ENCODE data around the gene FGD1. TPM values are rescaled to one million over a fixed set of nuclear protein-coding genes. Genes with fewer than 3 reads are reported as not detected.

Gene FGD1
- total and polyA plus RNA-seq, 2 donors (not counting 3 experiments of a cell fraction or from before 2014, with no cell fraction given) = 6.3 to 19.6 TPM

DNA sequence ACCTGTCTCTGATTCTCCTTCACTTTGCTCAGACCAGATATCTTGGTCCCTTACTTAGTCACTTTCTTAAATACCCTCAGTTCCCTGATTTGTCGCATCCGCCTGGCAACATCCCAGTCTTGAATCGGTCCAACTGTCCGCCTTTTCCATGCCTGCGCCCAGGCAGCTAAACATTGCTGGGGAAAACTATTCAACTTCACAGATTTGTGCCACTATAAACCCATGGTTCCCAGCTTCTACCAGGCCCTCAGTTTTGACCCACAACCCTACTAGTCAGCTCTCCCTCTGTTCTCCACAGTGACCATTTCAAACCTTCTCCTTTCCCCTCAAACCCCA is 451 bp upstream of the FGD1 start:
- POLR2A ChIA-PET = no interaction called here
- intact Hi-C loops (cut with micrococcal nuclease) (no loop called here), dilution Hi-C loops (cut with MboI; ENCODE audit: extremely low pct_ligation_motif_present, low sequenced_read_pairs) (no loop called here)
- H3K79me2 ChIP-seq (ENCODE audit: control insufficient read depth, insufficient read depth, low read length) = peaks cover 22% of the 10 kb centered on the region
- H3K27me3 ChIP-seq (ENCODE audit: control insufficient read depth in 2 of 2, insufficient read depth in 2 of 2, low read length in 2 of 2) = no peaks in the 10 kb centered on the region
- H4K20me1 ChIP-seq (replicated peaks; ENCODE audit: control insufficient read depth, extremely low read depth, insufficient read depth, low read length) = no peaks in the 10 kb centered on the region
- TF ChIP-seq, protein P1, sequence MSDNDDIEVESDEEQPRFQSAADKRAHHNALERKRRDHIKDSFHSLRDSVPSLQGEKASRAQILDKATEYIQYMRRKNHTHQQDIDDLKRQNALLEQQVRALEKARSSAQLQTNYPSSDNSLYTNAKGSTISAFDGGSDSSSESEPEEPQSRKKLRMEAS (IDR thresholded peaks at IDR 0.05; ENCODE audit: insufficient read depth, insufficient read length) = no peak
- no peak for TF ChIP-seq GATA2 (IDR thresholded peaks at IDR 0.05; ENCODE audit: insufficient read depth, insufficient read length, low read depth, low read length)
- no peak for TF ChIP-seq POLR2A (IDR thresholded peaks at IDR 0.05; ENCODE audit: low read depth, low read length)
- TF ChIP-seq EZH2 (IDR thresholded peaks at IDR 0.05; ENCODE audit: borderline replicate concordance, low read depth, low read length, severe bottlenecking) = no peak
- no peak for TF ChIP-seq MYC (IDR thresholded peaks at IDR 0.05; ENCODE audit: low read depth, low read length)
- no peak for TF ChIP-seq JUN (IDR thresholded peaks at IDR 0.05; ENCODE audit: borderline replicate concordance, insufficient read depth, insufficient read length, low read depth)
- TF ChIP-seq POLR2AphosphoS5 (IDR thresholded peaks at IDR 0.05; ENCODE audit: insufficient read depth, low read depth, low read length) = no peak
- TF ChIP-seq, protein P2, sequence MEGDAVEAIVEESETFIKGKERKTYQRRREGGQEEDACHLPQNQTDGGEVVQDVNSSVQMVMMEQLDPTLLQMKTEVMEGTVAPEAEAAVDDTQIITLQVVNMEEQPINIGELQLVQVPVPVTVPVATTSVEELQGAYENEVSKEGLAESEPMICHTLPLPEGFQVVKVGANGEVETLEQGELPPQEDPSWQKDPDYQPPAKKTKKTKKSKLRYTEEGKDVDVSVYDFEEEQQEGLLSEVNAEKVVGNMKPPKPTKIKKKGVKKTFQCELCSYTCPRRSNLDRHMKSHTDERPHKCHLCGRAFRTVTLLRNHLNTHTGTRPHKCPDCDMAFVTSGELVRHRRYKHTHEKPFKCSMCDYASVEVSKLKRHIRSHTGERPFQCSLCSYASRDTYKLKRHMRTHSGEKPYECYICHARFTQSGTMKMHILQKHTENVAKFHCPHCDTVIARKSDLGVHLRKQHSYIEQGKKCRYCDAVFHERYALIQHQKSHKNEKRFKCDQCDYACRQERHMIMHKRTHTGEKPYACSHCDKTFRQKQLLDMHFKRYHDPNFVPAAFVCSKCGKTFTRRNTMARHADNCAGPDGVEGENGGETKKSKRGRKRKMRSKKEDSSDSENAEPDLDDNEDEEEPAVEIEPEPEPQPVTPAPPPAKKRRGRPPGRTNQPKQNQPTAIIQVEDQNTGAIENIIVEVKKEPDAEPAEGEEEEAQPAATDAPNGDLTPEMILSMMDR (IDR thresholded peaks at IDR 0.05; ENCODE audit: extremely low read depth in 1 of 2, insufficient read depth in 1 of 2, low read depth in 1 of 2, low read length in 2 of 2) = no peak
- TF ChIP-seq FOS (IDR thresholded peaks at IDR 0.05; ENCODE audit: borderline replicate concordance, insufficient read depth, low read length) = no peak
- FAIRE-seq (no peak), DNase-seq (ENCODE audit: low read depth, low spot score) (peak; percentile 5)
- no peaks in the 10 kb centered on the region for H3K9me3 ChIP-seq (replicated peaks; ENCODE audit: control insufficient read depth, insufficient read depth, low read length)
- H3K9me1 ChIP-seq (replicated peaks; ENCODE audit: control insufficient read depth, extremely low read depth, insufficient read depth, low read length) = no peaks in the 10 kb centered on the region
- no peak overlapping the region for H3K27ac ChIP-seq (ENCODE audit: insufficient read depth, low read depth, low read length)
- peak overlapping the region; percentile 55 for H3K4me2 ChIP-seq (ENCODE audit: insufficient read depth, low read length)
- no peak overlapping the region for H3K9ac ChIP-seq (replicated peaks; ENCODE audit: extremely low read depth, insufficient read depth, low read length)
- CTCF ChIA-PET = no interaction called here
- H3K36me3 ChIP-seq (ENCODE audit: control insufficient read depth in 2 of 2, extremely low read depth in 1 of 2, insufficient read depth in 2 of 2, low read length in 2 of 2) = no peaks in the 10 kb centered on the region
- peaks cover 23% of the 10 kb centered on the region for H3K4me1 ChIP-seq (ENCODE audit: control insufficient read depth, extremely low read depth, insufficient read depth, low read length)
- peak overlapping the region; percentile 83 for H2AFZ ChIP-seq (ENCODE audit: low read depth, low read length)
- H3K4me3 ChIP-seq (replicated peaks in 1 of 3; ENCODE audit: insufficient read depth in 1 of 3, low read depth in 1 of 3, low read length in 3 of 3) = peak overlapping the region in 1 of 3 experiments; percentile 28
- no TSS peak for BruUV-seq (replicated peaks)

All from endothelial cell of umbilical vein (primary cell).